Measurements from ENCODE around the gene IKZF1.
A peak's percentile ranks its signal among the peaks of the same experiment; 100 is the strongest.
"Not testable (repeated sequence)": the region's sequence is repeated elsewhere in the genome, so short reads cannot be mapped to it uniquely, and the experiment has no call there.

Gene IKZF1

DNA sequence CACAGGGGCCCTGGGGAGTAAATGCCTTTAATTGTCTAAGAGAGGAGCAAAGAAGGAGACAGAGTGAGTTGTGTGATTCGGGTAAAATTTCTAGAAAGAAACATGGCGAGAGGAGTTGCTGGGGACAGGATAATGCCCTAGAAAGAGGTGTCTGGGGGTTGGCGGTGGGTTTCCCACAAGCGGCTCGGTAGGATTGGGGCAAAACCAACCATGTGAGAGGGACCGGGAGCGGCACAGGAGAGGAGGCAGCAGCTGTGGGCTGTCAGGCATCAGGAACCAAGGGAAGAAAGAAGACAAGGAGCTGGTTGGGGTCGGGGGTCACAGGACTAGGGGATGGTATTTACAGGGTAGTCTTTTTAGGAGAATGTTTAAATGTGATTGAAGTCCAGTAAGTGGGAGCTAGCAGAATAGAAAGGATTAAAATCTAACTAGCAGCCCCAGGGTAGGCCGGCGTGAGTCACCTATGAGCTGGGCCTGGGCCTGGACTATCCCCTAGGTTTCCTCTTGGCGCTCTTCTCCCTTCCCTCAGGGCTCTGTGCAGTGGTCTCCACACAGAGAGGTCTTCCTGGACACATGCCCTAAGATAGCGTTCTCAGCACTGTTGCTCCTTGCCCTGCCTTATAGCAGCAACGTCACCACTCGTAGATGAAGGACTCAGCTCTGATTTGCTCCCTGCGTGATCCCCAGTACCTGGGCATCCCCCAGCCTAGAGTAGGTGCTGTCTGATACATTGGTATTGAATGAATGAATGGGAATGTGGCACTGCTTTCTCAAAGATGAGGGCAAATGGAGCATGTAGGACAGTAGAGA is 32.6 kb downstream of the IKZF1 start:
- no peaks in the 10 kb centered on the region for H3K9me3 ChIP-seq (ENCODE audit: control insufficient read depth, insufficient read depth, low read depth, low read length)
- H3K27ac ChIP-seq (ENCODE audit: low read depth, low read length) = no peak overlapping the region
- no peaks in the 10 kb centered on the region for H3K36me3 ChIP-seq (ENCODE audit: control insufficient read depth, insufficient read depth, low read length)
- peaks cover 29% of the 10 kb centered on the region for H3K4me1 ChIP-seq (ENCODE audit: control insufficient read depth, insufficient read depth, low read length)
- H3K27me3 ChIP-seq (ENCODE audit: control insufficient read depth, insufficient read depth, low read length) = no peaks in the 10 kb centered on the region
- no peak overlapping the region for H3K9ac ChIP-seq (ENCODE audit: low read length)
- H3K4me3 ChIP-seq (ENCODE audit: low read depth, low read length) = no peak overlapping the region

DNA sequence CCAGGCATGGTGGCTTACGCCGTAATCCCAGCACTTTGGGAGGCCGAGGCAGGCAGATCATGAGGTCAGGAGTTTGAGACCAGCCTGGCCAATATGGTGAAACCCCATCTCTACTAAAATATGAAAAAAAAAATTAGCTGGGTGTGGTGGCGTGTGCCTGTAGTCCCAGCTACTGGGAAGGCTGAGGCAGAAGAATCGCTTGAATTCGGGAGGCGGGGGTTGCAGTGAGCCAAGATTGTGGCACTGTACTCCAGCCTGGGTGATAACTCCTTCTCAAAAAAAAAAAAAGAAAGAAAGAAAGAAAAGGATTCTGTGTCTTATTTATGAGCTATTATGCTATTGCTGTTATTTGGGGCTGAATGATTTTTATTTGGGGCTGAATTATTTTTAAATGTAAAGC is 35.0 kb downstream of the IKZF1 start:
- not testable (repeated sequence) for H3K27ac ChIP-seq (ENCODE audit: low read depth, low read length); H3K4me3 ChIP-seq (ENCODE audit: low read depth, low read length); H3K36me3 ChIP-seq (ENCODE audit: control insufficient read depth, insufficient read depth, low read length); H3K9me3 ChIP-seq (ENCODE audit: control insufficient read depth, insufficient read depth, low read depth, low read length); H3K27me3 ChIP-seq (ENCODE audit: control insufficient read depth, insufficient read depth, low read length); H3K9ac ChIP-seq (ENCODE audit: low read length)
- H3K4me1 ChIP-seq (ENCODE audit: control insufficient read depth, insufficient read depth, low read length) = peaks cover 21% of the 10 kb centered on the region

DNA sequence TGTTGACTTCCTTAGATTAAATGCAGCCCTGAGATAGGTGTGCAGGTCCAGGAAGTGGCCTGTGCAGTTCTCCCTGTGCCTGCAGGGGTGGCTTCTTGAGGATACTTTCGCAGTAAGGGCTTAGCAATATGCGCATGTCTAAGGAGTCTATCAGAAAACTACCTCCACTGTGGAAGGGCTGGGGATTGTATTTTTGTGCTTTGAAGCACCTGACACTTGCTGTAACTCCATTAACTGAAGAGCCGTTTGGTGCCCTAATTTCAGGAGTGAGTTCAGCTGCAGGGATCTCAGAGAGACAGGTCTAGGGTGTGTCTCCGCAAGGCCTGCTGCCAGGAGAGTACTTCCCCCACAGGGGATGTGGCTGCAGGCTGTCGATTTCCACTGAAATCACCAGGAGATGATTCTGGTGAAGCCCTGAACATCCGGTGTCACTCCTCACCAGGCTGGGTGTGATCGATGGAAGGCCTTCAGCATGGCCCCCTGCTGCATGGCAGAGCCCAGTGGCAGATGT is 35.5 kb downstream of the IKZF1 start:
- no peak overlapping the region for H3K4me3 ChIP-seq (ENCODE audit: low read depth, low read length)

DNA sequence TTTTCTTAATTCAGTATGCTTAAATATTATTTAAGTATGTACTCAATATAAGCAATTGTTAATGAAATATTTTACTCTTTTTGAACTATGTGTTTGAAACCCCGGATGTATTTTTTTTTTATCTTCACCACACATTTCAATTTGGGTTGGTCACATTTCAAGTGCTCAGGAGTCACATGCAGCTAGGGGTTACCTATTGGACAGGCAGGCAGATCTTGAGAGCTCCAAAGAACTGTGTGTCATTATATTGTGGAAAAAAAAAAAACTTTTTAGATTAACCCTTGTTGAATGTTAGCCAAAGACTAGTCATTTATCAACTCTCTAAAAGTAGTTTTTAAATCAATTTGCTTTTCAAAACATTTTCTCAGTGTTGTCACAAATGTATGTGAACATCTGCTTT is 37.2 kb downstream of the IKZF1 start:
- H3K27ac ChIP-seq (ENCODE audit: low read depth, low read length) = no peak overlapping the region
- H3K9ac ChIP-seq (ENCODE audit: low read length) = no peak overlapping the region
- no peaks in the 10 kb centered on the region for H3K27me3 ChIP-seq (ENCODE audit: control insufficient read depth, insufficient read depth, low read length)
- no peaks in the 10 kb centered on the region for H3K9me3 ChIP-seq (ENCODE audit: control insufficient read depth, insufficient read depth, low read depth, low read length)
- no peaks in the 10 kb centered on the region for H3K36me3 ChIP-seq (ENCODE audit: control insufficient read depth, insufficient read depth, low read length)
- H3K4me3 ChIP-seq (ENCODE audit: low read depth, low read length) = no peak overlapping the region
- H3K4me1 ChIP-seq (ENCODE audit: control insufficient read depth, insufficient read depth, low read length) = peaks cover 15% of the 10 kb centered on the region

More for the DNA sequence above, 35.5 kb downstream of the IKZF1 start:
- H3K9me3 ChIP-seq (ENCODE audit: control insufficient read depth, insufficient read depth, low read depth, low read length) = no peaks in the 10 kb centered on the region
- no peak overlapping the region for H3K27ac ChIP-seq (ENCODE audit: low read depth, low read length)
- H3K36me3 ChIP-seq (ENCODE audit: control insufficient read depth, insufficient read depth, low read length) = no peaks in the 10 kb centered on the region
- peaks cover 21% of the 10 kb centered on the region for H3K4me1 ChIP-seq (ENCODE audit: control insufficient read depth, insufficient read depth, low read length)
- H3K27me3 ChIP-seq (ENCODE audit: control insufficient read depth, insufficient read depth, low read length) = no peaks in the 10 kb centered on the region
- H3K9ac ChIP-seq (ENCODE audit: low read length) = no peak overlapping the region

DNA sequence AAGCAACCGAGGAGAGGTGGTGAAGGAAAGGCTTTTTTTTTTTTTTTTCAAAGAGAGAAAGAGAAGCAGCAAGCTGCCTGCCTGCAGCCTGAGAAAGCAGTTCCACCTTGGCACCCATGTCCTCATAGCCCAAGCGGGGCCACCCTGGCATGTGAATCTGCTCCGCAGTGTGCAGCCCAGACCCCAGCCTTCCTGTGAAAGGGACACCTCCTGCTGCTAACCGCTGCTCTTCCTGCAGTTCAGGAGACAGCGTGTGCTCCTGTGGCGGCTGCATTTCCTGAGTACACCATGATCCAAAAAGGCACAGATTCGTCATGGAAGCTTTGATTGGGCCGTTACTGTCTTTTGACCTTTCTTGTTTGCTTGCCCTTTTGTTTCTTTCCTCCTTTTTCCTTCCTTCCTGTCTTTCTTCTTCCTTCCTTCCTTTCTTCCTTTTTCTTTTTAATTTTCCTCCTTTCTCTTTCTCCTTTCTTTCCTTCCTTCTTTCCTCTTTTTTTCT is 38.1 kb downstream of the IKZF1 start:
- Histone ChIP-seq H3K4me1 (ENCODE audit: control insufficient read depth, insufficient read depth, low read length) (peaks cover 15% of the 10 kb centered on the region), H3K27me3 (ENCODE audit: control insufficient read depth, insufficient read depth, low read length) (no peaks in the 10 kb centered on the region), H3K27ac (ENCODE audit: low read depth, low read length) (no peak overlapping the region), H3K9me3 (ENCODE audit: control insufficient read depth, insufficient read depth, low read depth, low read length) (no peaks in the 10 kb centered on the region), H3K9ac (ENCODE audit: low read length) (peak overlapping the region; percentile 42), H3K36me3 (ENCODE audit: control insufficient read depth, insufficient read depth, low read length) (no peaks in the 10 kb centered on the region), H3K4me3 (ENCODE audit: low read depth, low read length) (peak overlapping the region; percentile 25)

DNA sequence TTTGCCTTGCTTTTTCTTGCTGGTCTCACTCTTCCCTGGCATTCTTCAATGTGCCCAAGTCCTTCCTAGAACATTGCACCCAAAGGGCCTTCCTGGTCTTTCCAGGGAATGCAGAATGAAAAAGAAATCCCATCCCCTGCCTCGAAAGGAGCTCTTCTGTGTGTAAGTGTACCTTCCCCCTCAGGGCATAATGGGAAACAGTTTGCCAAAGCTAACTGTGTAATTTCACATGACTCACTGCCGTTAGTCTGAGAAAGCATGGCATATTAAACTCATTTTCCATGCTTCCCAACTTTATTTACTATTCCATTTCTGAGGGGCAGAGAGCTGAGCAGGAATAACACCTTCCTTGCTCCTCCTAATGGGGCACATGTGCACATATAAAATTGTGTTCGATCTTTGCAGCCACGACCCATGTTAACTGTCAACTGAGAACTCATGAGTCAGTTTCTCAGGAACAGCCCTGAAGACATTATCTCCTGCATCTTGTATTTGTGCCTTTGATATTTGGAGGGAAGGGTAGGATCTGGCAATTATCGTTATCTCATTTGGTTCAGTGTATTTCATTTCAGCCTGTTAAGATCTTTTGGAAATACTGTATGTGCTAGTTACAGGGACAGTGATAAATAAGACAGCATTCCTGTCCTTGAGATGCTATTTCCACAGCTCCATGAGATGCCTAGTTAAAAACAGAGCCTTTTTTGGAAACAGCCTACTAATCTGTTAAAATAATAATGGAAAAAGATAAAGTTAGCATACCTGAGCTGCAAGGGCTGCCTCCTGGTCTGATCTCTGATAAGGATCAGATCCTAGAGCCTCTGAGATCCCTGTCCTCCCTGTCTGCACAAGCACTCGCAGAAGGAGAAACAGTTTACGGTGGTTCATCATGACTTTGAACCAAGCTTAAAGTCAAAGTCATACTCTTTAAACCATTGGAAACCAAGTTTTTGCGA is 42.3 kb downstream of the IKZF1 start:
- no peak overlapping the region for H3K27ac ChIP-seq (ENCODE audit: low read depth, low read length)
- H3K36me3 ChIP-seq (ENCODE audit: control insufficient read depth, insufficient read depth, low read length) = no peaks in the 10 kb centered on the region
- H3K4me3 ChIP-seq (ENCODE audit: low read depth, low read length) = no peak overlapping the region
- peaks cover 6% of the 10 kb centered on the region for H3K4me1 ChIP-seq (ENCODE audit: control insufficient read depth, insufficient read depth, low read length)
- no peaks in the 10 kb centered on the region for H3K27me3 ChIP-seq (ENCODE audit: control insufficient read depth, insufficient read depth, low read length)
- no peaks in the 10 kb centered on the region for H3K9me3 ChIP-seq (ENCODE audit: control insufficient read depth, insufficient read depth, low read depth, low read length)
- no peak overlapping the region for H3K9ac ChIP-seq (ENCODE audit: low read length)

DNA sequence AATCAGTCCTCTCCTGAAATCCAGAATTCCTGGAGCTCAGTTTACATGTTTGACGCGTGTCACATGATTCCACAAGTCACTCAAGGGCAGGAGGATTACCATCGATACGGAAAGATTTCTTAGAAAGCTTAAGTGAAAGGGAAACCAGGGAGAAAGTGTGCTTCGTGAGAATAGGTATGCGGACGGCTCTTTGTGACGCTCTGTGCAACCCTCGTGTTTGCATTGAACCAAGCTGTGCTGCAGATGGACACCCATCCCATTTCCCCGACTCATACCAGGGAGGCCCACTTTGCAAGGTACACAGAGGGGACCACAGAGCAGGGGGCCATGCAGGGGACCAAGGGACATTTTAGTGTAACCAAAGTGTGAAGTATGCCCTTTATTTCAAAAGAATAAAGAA is 43.2 kb downstream of the IKZF1 start:
- Histone ChIP-seq H3K9ac (ENCODE audit: low read length) (no peak overlapping the region), H3K9me3 (ENCODE audit: control insufficient read depth, insufficient read depth, low read depth, low read length) (no peaks in the 10 kb centered on the region), H3K36me3 (ENCODE audit: control insufficient read depth, insufficient read depth, low read length) (no peaks in the 10 kb centered on the region), H3K27me3 (ENCODE audit: control insufficient read depth, insufficient read depth, low read length) (no peaks in the 10 kb centered on the region), H3K4me1 (ENCODE audit: control insufficient read depth, insufficient read depth, low read length) (peaks cover 2% of the 10 kb centered on the region), H3K4me3 (ENCODE audit: low read depth, low read length) (no peak overlapping the region), H3K27ac (ENCODE audit: low read depth, low read length) (no peak overlapping the region)

DNA sequence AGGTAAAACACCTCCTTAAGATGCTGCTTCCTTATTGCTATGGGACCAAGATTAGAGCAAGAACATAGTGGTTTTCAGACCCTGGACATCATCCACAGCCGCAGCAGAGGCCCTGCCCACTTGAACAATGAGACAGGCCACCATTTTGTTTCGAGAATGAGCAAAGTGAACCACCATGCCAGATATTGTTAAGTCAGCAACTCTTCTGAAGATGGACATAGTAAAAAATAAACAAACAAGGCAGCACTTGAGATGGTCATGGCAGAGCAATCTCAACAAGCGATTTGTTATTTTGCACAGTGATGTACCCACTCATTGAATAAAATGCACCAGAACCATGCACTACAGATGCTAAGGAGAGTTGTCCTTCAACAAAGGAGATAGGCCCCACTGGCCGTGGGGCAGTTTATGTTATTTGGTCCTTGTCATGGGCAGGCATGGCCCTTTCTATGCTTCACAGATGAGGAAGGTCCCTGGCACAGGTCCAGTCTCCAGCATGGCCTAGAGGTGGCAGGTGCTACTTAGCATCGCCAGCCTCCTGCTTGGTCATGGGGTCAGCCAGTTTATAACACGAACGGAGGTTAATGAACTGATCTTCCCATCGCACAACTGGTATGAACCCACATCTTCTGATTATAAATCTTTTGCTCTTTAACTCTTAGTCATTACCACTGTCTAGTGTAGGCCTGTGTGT is 44.1 kb downstream of the IKZF1 start:
- no peak overlapping the region for H3K4me3 ChIP-seq (ENCODE audit: low read depth, low read length)
- H3K4me1 ChIP-seq (ENCODE audit: control insufficient read depth, insufficient read depth, low read length) = no peaks in the 10 kb centered on the region
- H3K27ac ChIP-seq (ENCODE audit: low read depth, low read length) = no peak overlapping the region
- no peak overlapping the region for H3K9ac ChIP-seq (ENCODE audit: low read length)
- H3K27me3 ChIP-seq (ENCODE audit: control insufficient read depth, insufficient read depth, low read length) = no peaks in the 10 kb centered on the region
- no peaks in the 10 kb centered on the region for H3K36me3 ChIP-seq (ENCODE audit: control insufficient read depth, insufficient read depth, low read length)
- H3K9me3 ChIP-seq (ENCODE audit: control insufficient read depth, insufficient read depth, low read depth, low read length) = no peaks in the 10 kb centered on the region

DNA sequence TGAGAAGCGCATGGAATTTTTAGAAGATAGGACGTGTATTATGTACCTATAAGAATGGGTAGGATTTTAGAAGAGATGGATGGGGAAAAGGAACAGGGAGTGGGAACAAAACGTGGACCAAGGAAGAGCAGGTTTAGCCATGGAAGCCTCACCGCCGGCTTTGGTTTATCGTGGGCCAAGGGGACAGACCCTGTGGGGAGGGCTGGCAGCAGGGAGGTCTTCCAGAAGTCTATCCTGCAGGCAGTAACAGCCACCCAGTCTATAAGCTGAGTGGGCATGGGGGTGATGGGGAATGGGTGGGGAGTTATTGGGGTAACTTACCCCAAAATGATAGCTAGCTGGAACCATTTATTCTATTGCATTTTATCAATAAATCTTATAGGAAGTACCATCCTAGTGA is 44.9 kb downstream of the IKZF1 start:
- Histone ChIP-seq H3K9ac (ENCODE audit: low read length) (no peak overlapping the region), H3K36me3 (ENCODE audit: control insufficient read depth, insufficient read depth, low read length) (no peaks in the 10 kb centered on the region), H3K27ac (ENCODE audit: low read depth, low read length) (no peak overlapping the region), H3K4me3 (ENCODE audit: low read depth, low read length) (no peak overlapping the region), H3K9me3 (ENCODE audit: control insufficient read depth, insufficient read depth, low read depth, low read length) (no peaks in the 10 kb centered on the region), H3K27me3 (ENCODE audit: control insufficient read depth, insufficient read depth, low read length) (no peaks in the 10 kb centered on the region), H3K4me1 (ENCODE audit: control insufficient read depth, insufficient read depth, low read length) (no peaks in the 10 kb centered on the region)

DNA sequence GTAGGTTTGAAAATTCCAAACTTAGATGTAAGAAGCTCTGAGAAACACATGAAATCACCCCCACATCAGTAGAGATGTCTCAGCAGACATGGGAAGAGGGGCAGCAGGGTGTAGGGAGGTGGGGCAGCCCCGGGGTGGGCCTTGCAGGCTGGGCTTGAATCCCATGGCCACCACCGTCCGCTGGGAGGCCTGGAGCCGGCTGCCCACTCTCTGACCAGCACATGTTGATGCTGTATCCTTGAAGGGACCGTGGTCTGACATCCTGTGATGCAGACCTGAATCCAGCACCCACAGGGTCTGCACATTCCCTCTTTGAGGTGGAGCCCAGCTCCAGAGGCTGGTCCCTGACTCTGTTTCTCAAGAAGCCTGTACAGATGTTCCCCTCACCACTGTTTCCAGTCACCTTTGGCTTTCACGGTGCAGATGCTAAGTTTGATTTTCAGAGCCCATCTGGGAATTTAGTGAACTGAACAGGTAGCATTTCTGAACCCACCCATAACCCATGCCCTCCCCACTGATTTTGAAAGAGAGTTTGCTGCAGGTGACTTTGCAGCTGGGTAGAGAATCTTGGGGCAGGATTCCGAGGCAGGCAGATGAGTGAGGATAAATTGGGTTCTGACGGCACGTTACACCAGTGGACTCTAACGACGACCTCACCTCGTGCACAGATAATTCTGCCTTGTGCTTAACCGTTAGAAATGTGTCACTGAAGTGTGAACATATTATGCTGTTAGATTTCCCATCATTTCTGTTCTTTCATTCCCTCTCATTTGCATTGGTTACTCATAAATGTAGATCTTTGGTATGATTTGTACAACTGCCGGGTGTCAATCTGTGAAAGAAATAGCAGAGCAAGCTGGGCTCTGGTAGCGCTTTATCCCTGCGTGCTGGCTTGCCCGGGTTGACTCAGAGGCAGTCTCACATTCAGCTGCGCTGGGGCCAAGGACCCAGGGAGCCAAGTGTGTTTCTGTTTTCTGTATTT is 45.7 kb downstream of the IKZF1 start:
- Histone ChIP-seq H3K9me3 (ENCODE audit: control insufficient read depth, insufficient read depth, low read depth, low read length) (no peaks in the 10 kb centered on the region), H3K4me3 (ENCODE audit: low read depth, low read length) (no peak overlapping the region), H3K36me3 (ENCODE audit: control insufficient read depth, insufficient read depth, low read length) (no peaks in the 10 kb centered on the region), H3K4me1 (ENCODE audit: control insufficient read depth, insufficient read depth, low read length) (no peaks in the 10 kb centered on the region), H3K27ac (ENCODE audit: low read depth, low read length) (no peak overlapping the region), H3K27me3 (ENCODE audit: control insufficient read depth, insufficient read depth, low read length) (no peaks in the 10 kb centered on the region), H3K9ac (ENCODE audit: low read length) (no peak overlapping the region)

All from HUES6 (cell line).